H9 (cell line): Measurements from ENCODE around the gene DBNDD2. TPM values are rescaled to one million over a fixed set of nuclear protein-coding genes. Genes with fewer than 3 reads are reported as not detected.

Experiments used
- DNase-seq: peaks from one replicate; pipeline ENCODE4 v3.0.0-alpha.2; 2017
- H2AFZ ChIP-seq: one replicate; pipeline ENCODE4 v1.6.1; 2013; ENCODE audit warnings: mild to moderate bottlenecking, low read length, control low read depth, moderate library complexity
- H2AK5ac ChIP-seq: 2 replicates; pipeline ENCODE4 v1.6.1; 2013; ENCODE audit warnings: low read length, control low read depth, mixed read lengths; ENCODE audit not compliant: insufficient read length
- H2BK120ac ChIP-seq: one replicate; pipeline ENCODE4 v1.6.1; 2013; ENCODE audit warnings: low read depth, mild to moderate bottlenecking, low read length, control low read depth, inconsistent platforms; ENCODE audit not compliant: poor library complexity, severe bottlenecking
- H2BK12ac ChIP-seq: 2 replicates; pipeline ENCODE4 v1.6.1; 2013; ENCODE audit warnings: low read length, control low read depth, mixed read lengths, low read depth; ENCODE audit not compliant: insufficient read length
- H2BK15ac ChIP-seq: 2 replicates; pipeline ENCODE4 v1.6.1; 2013; ENCODE audit warnings: low read depth, low read length, control low read depth
- H2BK20ac ChIP-seq: one replicate; pipeline ENCODE4 v1.6.1; 2013; ENCODE audit warnings: low read depth, mild to moderate bottlenecking, low read length, control low read depth, inconsistent platforms; ENCODE audit not compliant: poor library complexity, severe bottlenecking
- H2BK5ac ChIP-seq: 2 replicates; pipeline ENCODE4 v1.6.1; 2013; ENCODE audit warnings: low read length, control low read depth, mixed read lengths; ENCODE audit not compliant: insufficient read length
- H3K14ac ChIP-seq: 2 replicates; pipeline ENCODE4 v1.6.1; 2013; ENCODE audit warnings: low read length, control low read depth; ENCODE audit not compliant: insufficient read depth
- H3K18ac ChIP-seq: 2 replicates; pipeline ENCODE4 v1.6.1; 2013; ENCODE audit warnings: low read depth, mild to moderate bottlenecking, mixed read lengths, low read length, control low read depth; ENCODE audit not compliant: insufficient read length
- H3K23ac ChIP-seq: 2 replicates; pipeline ENCODE4 v1.6.1; 2013; ENCODE audit warnings: low read length, control low read depth, mixed read lengths, low read depth; ENCODE audit not compliant: insufficient read length
- H3K23me2 ChIP-seq: 2 replicates; pipeline ENCODE4 v1.6.1; 2013; ENCODE audit warnings: low read depth, mild to moderate bottlenecking, mixed read lengths, low read length, control low read depth; ENCODE audit not compliant: insufficient read length, poor library complexity, severe bottlenecking
- H3K27ac ChIP-seq: 2 replicates; pipeline ENCODE4 v1.5.1; 2013; ENCODE audit warnings: low read length, control low read depth, mixed read lengths, low read depth; ENCODE audit not compliant: insufficient read length
- H3K27me3 ChIP-seq: 2 replicates; pipeline ENCODE4 v1.6.1; 2013; ENCODE audit warnings: low read length, control low read depth, inconsistent platforms; ENCODE audit not compliant: insufficient read depth
- H3K4ac ChIP-seq: 2 replicates; pipeline ENCODE4 v1.6.1; 2013; ENCODE audit warnings: low read depth, mild to moderate bottlenecking, control low read depth, inconsistent platforms, low read length, moderate library complexity
- H3K4me1 ChIP-seq: 2 replicates; pipeline ENCODE4 v1.6.1; 2013; ENCODE audit warnings: low read length, control low read depth, inconsistent platforms; ENCODE audit not compliant: insufficient read depth
- H3K4me2 ChIP-seq: 2 replicates; pipeline ENCODE4 v1.6.1; 2013; ENCODE audit warnings: low read length, control low read depth, mixed read lengths; ENCODE audit not compliant: insufficient read length, insufficient read depth
- H3K56ac ChIP-seq: 2 replicates; pipeline ENCODE4 v1.6.1; 2013; ENCODE audit warnings: low read depth, mild to moderate bottlenecking, mixed read lengths, low read length, control low read depth; ENCODE audit not compliant: insufficient read length
- H3K79me1 ChIP-seq: 2 replicates; pipeline ENCODE4 v1.6.1; 2013; ENCODE audit warnings: low read depth, mild to moderate bottlenecking, moderate library complexity, low read length, control low read depth, inconsistent platforms; ENCODE audit not compliant: insufficient read depth, poor library complexity, severe bottlenecking
- H3K79me2 ChIP-seq: 2 replicates; pipeline ENCODE4 v1.6.1; 2013; ENCODE audit warnings: low read length, control low read depth, inconsistent platforms; ENCODE audit not compliant: insufficient read depth
- H3K9ac ChIP-seq: 2 replicates; pipeline ENCODE4 v1.6.1; 2013; ENCODE audit warnings: low read length, control low read depth, mixed read lengths; ENCODE audit not compliant: insufficient read length; ENCODE audit errors: extremely low read depth
- H3K9me3 ChIP-seq: one replicate; pipeline ENCODE4 v1.6.1; 2013; ENCODE audit warnings: low read depth, low read length, inconsistent platforms; ENCODE audit not compliant: control insufficient read depth
- H3T11ph ChIP-seq: one replicate; pipeline ENCODE4 v1.6.1; 2013; ENCODE audit warnings: mild to moderate bottlenecking, low read length, control low read depth, inconsistent platforms
- H4K20me1 ChIP-seq: one replicate; pipeline ENCODE4 v1.6.1; 2013; ENCODE audit not compliant: control insufficient read depth, insufficient read length, insufficient read depth
- H4K5ac ChIP-seq: 2 replicates; pipeline ENCODE4 v1.6.1; 2013; ENCODE audit warnings: low read depth, mild to moderate bottlenecking, mixed read lengths, low read length, control low read depth; ENCODE audit not compliant: insufficient read length
- H4K8ac ChIP-seq: replicated peaks from 2 replicates; pipeline ENCODE4 v1.6.1; 2013; ENCODE audit warnings: low read length, control low read depth, mixed read lengths, low read depth; ENCODE audit not compliant: insufficient read length
- H4K91ac ChIP-seq: 2 replicates; pipeline ENCODE4 v1.6.1; 2013; ENCODE audit warnings: low read depth, mild to moderate bottlenecking, moderate library complexity, mixed read lengths, low read length, control low read depth; ENCODE audit not compliant: insufficient read length
- H3K27ac Mint-ChIP-seq, 3 experiments: 2 replicates in 2 of 3; 3 replicates in 1 of 3; pipeline ENCODE4 v1.8.0; 2020 to 2021; ENCODE audit warnings: mixed read lengths in 3 of 3, mild to moderate bottlenecking in 1 of 3, moderate library complexity in 1 of 3
- H3K27me3 Mint-ChIP-seq: 2 replicates; pipeline ENCODE4 v1.8.0; 2021; ENCODE audit warnings: low read depth, mild to moderate bottlenecking, moderate library complexity, mixed read lengths
- H3K36me3 Mint-ChIP-seq, 3 experiments: 2 replicates in 2 of 3; 3 replicates in 1 of 3; pipeline ENCODE4 v1.8.0; 2020 to 2021; ENCODE audit warnings: low read depth in 3 of 3, mixed read lengths in 3 of 3; ENCODE audit not compliant: insufficient read depth in 1 of 3
- H3K4me1 Mint-ChIP-seq, 2 experiments: 2 replicates each; pipeline ENCODE4 v1.8.0; 2020; ENCODE audit warnings: mixed read lengths in 2 of 2
- H3K4me3 Mint-ChIP-seq, 2 experiments: 2 replicates in 1 of 2; 3 replicates in 1 of 2; pipeline ENCODE4 v1.8.0; 2020 to 2021; ENCODE audit warnings: mild to moderate bottlenecking in 2 of 2, mixed read lengths in 2 of 2, moderate library complexity in 1 of 2
- H3K9me3 Mint-ChIP-seq, 2 experiments: 2 replicates in 1 of 2; 3 replicates in 1 of 2; pipeline ENCODE4 v1.8.0; 2020; ENCODE audit warnings: mild to moderate bottlenecking in 2 of 2, mixed read lengths in 2 of 2, moderate library complexity in 1 of 2
- WGBS: extraction: QIAGEN DNeasy Blood & Tissue Kit; methylation state at CpG from one replicate; pipeline ENCODE4 v1.1.7; 2013; ENCODE audit warnings: missing lambda C conversion rate, low lambda C conversion rate, mixed read lengths; ENCODE audit not compliant: insufficient read length; ENCODE audit errors: extremely low coverage; 5-methylcytosine and 5-hydroxymethylcytosine counted together
- total RNA-seq: library from RNA; stranded (reverse); gene quantifications from 2 replicates; pipeline ENCODE4 v1.2.1, GENCODE V29; 2021
- TF ChIP-seq, protein P1 (sequence below): fragments of 200-600 bp; sonication (generic); conservative IDR thresholded peaks from 3 replicates; pipeline ENCODE4 v1.8.0; 2021; ENCODE audit warnings: antibody characterized with exemption, mild to moderate bottlenecking

DBNDD2 gene
- total RNA-seq, 1 experiment from 2014 or later, result 39.1 TPM

DNA sequence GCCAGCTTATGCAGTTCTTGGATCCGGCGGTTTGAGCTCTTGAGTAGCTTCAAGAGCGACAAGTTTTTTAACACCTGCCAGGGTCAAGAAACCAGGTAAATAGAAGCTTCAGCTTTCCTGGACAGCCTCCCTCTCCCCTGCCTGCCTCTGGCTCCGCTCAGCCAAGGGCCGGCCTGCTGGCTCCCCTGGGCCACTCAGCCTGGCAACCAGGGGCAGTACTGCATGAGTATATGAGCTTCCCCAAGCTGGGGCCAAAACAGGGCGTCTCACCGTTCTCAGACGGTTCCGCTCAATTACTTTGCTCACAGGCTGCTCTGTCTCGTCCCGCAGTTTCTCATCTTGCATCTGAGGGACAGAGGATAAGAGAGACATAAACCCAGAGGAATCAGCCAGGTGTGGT lies 30.8 kb upstream of the DBNDD2 start:
- no peak for DNase-seq
- no peaks in the 10 kb centered on the region for H3K79me2 ChIP-seq
- H3T11ph ChIP-seq, result no peak overlapping the region
- no peaks in the 10 kb centered on the region for H3K4me1 ChIP-seq
- Mint-ChIP-seq H3K9me3 (no peaks in the 10 kb centered on the region), H3K27me3 (peaks cover 16% of the 10 kb centered on the region), H3K36me3 (no peaks in the 10 kb centered on the region; a peak in 1 of 7 replicates), H3K4me3 (no peak overlapping the region), H3K4me1 (peaks cover 17 to 24% of the 10 kb centered on the region in 2 experiments), H3K27ac (no peak overlapping the region)
- no peak overlapping the region for H2AFZ ChIP-seq
- no peak overlapping the region for H3K18ac ChIP-seq
- H3K56ac ChIP-seq, result no peak overlapping the region
- peaks cover 2% of the 10 kb centered on the region; the same call in 1 of the 2 replicates for H3K27me3 ChIP-seq
- H4K91ac ChIP-seq, result no peak overlapping the region
- H2BK120ac ChIP-seq, result no peak overlapping the region
- H2AK5ac ChIP-seq, result no peak overlapping the region
- no peaks in the 10 kb centered on the region for H3K9me3 ChIP-seq
- no peak overlapping the region for H3K14ac ChIP-seq
- H3K27ac ChIP-seq, result no peak overlapping the region
- no peak overlapping the region for H3K4ac ChIP-seq
- H4K20me1 ChIP-seq, result no peaks in the 10 kb centered on the region
- no peak overlapping the region for H4K5ac ChIP-seq
- H2BK20ac ChIP-seq, result no peak overlapping the region
- no CpG with 5 or more reads among the region's 11 CpGs for WGBS
- H2BK12ac ChIP-seq, result no peak overlapping the region
- no peak overlapping the region for H2BK5ac ChIP-seq
- H3K9ac ChIP-seq, result no peak overlapping the region
- H2BK15ac ChIP-seq, result no peak overlapping the region
- H3K4me2 ChIP-seq, result no peak overlapping the region
- no peak overlapping the region for H4K8ac ChIP-seq
- no peak overlapping the region for H3K23ac ChIP-seq
- H3K23me2 ChIP-seq, result peaks cover 11% of the 10 kb centered on the region
- TF ChIP-seq, protein P1, sequence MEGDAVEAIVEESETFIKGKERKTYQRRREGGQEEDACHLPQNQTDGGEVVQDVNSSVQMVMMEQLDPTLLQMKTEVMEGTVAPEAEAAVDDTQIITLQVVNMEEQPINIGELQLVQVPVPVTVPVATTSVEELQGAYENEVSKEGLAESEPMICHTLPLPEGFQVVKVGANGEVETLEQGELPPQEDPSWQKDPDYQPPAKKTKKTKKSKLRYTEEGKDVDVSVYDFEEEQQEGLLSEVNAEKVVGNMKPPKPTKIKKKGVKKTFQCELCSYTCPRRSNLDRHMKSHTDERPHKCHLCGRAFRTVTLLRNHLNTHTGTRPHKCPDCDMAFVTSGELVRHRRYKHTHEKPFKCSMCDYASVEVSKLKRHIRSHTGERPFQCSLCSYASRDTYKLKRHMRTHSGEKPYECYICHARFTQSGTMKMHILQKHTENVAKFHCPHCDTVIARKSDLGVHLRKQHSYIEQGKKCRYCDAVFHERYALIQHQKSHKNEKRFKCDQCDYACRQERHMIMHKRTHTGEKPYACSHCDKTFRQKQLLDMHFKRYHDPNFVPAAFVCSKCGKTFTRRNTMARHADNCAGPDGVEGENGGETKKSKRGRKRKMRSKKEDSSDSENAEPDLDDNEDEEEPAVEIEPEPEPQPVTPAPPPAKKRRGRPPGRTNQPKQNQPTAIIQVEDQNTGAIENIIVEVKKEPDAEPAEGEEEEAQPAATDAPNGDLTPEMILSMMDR, result no peak
- no peaks in the 10 kb centered on the region for H3K79me1 ChIP-seq
